Urothelium cell line (cell line): ENCODE results near the gene E2F1.

ENCODE experiments used
- DNase-seq: peaks from one replicate; pipeline ENCODE4 v3.0.0; 2011; ENCODE audit warnings: low spot score, mixed read lengths
- FAIRE-seq: peaks from 2 replicates; lab custom pipeline; 2011; peaks lifted over from hg19 to GRCh38; lab: Jason Lieb, UNC

Gene E2F1

GRCh38 chr20:33686100-33686983 is at the start of gene E2F1:
Gene E2F1, minus strand, starts transcription at chr20:33686385. Its CDS starts 121 bp downstream, at chr20:33686264.
- FAIRE-seq: no peak
- DNase-seq: peak; percentile 99

DNA sequence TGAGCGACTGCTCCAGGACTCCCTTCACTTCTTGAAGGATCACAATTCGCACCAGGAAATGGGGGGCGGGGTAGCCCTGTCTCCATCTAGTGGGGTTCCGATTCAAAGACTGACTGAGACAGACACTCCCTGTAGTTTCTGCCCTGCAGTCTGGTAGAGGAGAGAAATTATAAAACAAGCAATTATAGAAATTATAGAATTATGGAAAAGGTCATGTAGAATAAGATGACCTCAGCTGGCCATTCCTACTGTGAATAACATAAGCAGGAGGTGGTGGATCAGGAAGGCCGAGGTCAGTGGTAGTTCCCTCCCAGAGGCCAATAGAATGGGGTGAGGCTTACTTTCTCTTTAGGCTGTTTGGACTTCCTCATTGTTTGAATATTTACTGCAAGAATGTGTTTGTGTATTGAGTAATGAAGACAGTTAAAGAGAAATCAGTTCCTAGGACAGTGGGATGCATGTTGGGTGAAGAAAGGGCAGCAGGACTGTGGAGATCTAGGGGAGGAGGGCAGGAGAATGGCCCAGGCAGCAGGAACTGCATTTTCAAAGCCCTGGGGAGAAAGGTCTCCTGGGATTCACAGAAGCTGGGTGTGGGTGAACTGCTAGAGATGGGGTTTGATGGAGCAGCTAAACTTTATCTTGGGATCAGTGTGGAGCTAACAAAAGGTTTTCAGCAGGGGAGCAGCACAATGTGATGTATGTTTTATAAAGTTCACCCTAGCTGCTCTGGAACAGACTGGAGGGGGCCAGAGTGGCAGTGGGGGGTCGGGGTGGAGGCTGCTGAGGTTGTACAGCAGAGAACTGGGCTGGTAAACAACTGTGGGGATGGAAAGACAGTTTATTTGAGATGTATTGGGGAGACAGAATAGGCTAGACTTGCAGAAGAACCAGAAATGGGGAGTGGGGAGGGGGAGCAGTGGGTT is 47.7 kb upstream of the E2F1 start:
- no peak for DNase-seq
- FAIRE-seq: no peak

DNA sequence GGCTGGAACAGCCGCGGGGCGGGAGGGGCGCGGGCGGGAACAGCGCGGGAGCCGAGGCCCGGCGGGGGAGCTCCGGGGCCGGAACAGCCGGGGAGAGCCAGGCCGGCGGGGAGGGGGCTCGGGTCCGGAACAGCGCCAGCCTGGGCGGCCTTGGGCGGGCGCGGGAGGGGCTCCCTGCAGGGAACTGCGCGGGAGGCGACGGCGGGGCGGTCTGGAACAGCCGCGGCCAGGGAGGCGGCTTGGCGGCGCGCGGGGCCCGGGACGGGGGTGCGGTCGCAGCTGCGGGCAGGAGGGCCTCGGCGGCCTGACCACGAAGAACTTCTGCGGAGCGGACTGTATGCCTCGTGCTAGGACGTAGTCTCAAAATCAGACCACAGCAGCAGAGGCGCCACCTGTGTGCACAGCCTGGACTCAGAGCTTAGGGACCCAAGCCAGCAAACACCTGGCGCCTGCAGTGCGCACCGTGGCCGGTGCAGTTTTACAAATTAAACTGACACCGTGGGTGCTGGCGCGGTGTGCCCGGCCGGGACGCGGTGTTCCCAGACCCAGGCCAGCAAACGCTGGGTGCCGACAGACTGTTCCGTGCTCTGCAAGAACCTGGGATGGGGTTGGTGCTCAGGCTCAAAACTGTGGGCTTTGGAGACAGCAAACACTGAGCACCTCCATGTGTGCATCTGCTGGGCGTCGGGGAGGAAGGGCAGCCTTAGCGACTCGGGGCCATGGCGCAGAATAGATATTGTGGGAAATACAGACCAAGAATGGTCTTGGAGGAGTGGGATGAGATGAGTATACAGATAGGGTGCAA is 46.2 kb upstream of the E2F1 start:
- DNase-seq: peak; percentile 90

DNA sequence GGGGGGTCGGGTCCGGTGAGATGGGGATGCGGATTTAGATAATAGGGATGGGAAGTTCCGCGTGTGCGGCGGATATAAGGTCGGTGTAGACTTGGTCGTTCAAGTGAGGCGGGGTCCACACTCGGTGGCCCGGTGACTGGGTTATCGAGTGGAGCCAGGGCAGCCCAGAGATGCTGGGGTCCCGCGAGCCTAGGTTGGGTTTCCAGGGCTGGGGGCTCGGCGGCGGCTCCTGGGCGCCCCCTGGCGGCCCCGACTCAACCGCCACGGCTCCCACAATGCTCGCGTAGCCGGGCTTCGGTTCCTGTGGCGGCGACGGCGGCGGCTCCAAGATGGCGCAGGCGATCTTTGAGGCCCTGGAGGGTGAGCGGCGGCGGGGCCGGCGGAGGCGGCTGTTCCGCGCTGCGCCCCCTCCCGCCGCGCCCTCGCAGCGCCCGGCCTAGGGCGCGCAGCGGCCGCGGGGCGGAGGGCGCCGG is 45.5 kb upstream of the E2F1 start, which contains the start of gene ZNF341:
Gene ZNF341, plus strand, starts transcription at position 304 of the 473 bp plus-strand sequence. Its CDS starts 26 bp downstream, at position 330.
- peak; percentile 92 for DNase-seq
- FAIRE-seq: no peak

More for the DNA sequence above, 46.2 kb upstream of the E2F1 start:
- FAIRE-seq: no peak

GRCh38 chr20:33730946-33731692 is 44.9 kb upstream of the E2F1 start:
- FAIRE-seq (no peak), DNase-seq (no peak)

DNA sequence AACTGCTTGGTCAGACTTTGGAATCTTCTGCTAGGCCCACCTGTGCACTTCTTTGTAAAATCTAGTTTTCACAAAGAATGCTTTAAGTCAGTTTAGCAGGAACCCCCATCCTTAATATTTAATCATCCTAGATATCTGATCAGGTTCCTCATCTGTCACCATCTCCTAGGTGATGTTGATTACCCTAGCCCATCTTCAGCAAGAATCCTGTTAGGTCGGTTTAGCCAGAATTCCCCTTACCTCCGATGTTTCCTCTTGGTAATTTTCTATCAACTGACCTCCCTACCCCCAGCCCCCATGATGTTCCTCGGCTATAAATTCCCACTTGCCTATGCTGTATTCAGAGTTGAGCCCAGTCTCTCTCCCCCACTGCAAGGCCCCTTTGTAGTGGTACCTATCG is 42.9 kb upstream of the E2F1 start:
- no peak for FAIRE-seq
- no peak for DNase-seq

- DNase-seq: no peak
- FAIRE-seq: no peak
Observed at GRCh38 chr20:33728463-33728862, 42.3 kb upstream of the E2F1 start.

DNA sequence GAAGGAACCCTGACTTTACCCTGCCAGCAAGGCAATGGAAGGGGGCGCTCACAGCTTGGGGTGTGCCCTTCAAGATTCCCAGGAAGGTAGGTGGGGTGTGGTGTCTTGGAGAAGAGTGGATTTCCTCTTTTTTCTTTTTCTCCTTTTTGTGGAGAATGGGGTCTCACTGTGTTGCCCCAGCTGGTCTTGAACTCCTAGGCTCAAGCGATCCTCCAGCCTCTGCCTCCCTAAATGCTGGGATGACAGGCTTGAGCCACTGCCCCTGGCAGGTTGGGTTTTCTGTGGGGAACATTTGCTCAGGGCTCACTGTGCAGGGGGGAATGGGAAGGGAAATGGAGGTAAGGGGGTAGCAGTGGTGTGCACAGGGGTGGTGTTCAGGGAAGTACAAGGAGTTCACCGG is 41.6 kb upstream of the E2F1 start:
- FAIRE-seq: no peak

DNA sequence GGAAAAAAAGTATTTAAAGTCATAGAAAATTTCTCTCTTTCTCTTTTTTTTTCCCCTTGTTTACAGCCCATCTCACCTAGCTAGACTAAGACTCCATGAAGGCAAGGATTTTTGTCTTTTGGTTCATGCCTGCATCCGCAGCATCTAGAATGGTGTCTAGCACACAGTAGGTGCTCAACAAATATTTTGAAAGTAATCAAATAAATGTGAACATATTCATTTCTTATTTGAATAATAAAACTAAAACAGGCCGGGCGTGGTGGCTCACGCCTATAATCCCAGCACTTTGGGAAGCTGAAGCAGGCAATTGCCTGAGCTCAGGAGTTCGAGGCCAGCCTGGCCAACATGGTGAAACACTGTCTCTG is 40.9 kb upstream of the E2F1 start:
- DNase-seq: no peak
- FAIRE-seq: no peak

More for the DNA sequence above, 41.6 kb upstream of the E2F1 start:
- no peak for DNase-seq

DNA sequence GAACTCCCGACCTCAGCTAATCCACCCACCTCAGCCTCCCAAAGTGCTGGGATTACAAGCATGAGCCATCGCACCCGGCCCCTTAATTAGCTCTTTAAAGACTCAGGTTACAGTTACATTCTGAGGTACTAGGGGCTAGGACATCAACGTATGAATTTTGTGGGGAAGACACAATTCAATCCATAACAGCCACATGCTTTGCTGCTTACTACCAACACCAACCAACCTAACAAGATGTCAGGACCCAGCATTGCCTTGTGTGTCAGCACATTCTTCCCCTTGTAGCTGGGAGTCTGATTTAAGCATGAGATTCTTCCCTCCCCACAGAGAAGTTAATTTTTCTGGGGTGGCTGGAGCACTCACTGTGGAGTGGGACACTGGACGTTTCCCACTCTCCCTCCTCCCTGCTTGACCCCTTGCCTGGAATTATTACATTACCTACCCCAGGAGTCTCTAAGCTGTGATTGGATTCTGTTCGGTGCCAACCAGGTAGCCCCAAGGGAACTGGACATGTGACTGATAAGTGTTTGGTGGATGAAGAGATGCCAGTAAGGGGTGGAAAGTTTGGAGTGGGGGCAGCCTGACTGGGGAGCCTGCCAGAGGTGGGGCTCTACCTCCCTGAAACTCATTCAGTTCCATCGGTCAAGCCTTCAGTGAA is 39.6 kb upstream of the E2F1 start:
- no peak for FAIRE-seq
- no peak for DNase-seq

GRCh38 chr20:33724439-33725094 is 38.4 kb upstream of the E2F1 start:
- DNase-seq (no peak), FAIRE-seq (no peak)

- FAIRE-seq: no peak
- DNase-seq: no peak
Observed at GRCh38 chr20:33721391-33722140, 35.4 kb upstream of the E2F1 start.

DNA sequence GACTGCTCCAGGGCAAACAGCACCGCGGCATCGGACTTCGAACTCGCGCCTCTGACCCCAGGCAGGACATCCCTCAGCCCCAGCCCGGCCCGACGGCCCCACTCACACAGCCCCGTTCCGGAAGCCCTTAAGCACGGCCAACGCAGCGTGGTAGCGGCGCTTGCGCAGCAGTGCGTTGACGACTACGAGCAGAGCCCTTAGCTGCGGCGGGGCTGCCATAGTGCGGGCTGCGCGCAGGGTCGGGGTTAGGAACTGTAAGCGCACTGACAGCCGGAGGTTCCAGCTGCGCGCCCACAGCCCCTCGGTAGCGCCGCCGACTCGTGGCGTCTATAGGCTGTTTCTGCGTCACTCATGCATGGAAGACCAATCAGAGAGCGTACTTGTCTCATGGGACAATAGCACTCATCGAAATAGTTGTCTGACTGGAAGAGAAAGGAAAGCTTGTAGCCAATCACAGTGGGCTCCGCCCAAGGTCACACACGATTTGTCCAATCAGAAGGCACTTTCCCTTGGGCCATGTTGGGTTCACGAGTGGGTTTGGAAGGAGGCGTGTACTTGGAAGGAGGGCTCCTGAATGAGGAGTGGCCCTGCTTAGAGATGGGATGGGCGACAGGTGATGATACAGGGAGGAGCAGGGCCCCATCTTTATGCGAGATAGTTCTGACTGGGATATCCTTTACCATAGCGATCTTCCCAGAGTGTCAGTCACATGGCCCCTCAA is 34.0 kb upstream of the E2F1 start, which contains the start of gene PXMP4:
Gene PXMP4, minus strand, starts transcription at position 322 of the 721 bp plus-strand sequence. Its CDS starts 103 bp downstream, at position 219.
- FAIRE-seq: peak; percentile 74
- DNase-seq: peak; percentile 95

GRCh38 chr20:33719277-33719988 is 33.2 kb upstream of the E2F1 start:
- FAIRE-seq (no peak), DNase-seq (no peak)

DNA sequence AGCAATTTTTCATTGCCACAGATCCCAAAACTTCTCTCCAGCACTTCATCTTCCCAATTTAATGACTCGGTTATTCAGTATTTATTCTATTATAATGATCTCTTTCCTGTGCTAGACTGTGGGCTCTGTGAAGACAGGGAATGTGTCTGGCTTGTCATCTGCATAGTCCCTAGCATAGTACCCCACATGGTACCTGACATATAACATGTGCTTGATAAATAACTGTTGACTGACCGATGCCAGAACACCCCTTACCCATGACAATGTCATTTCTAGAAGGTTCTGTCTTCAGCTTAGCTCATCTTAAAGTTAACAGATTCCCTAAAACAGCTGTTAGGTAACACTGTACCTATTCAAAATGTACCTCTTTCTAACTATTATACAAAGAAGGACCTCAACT is 30.3 kb upstream of the E2F1 start:
- no peak for DNase-seq
- FAIRE-seq: no peak

GRCh38 chr20:33713865-33714367 is 27.7 kb upstream of the E2F1 start:
- no peak for DNase-seq
- FAIRE-seq: no peak

DNA sequence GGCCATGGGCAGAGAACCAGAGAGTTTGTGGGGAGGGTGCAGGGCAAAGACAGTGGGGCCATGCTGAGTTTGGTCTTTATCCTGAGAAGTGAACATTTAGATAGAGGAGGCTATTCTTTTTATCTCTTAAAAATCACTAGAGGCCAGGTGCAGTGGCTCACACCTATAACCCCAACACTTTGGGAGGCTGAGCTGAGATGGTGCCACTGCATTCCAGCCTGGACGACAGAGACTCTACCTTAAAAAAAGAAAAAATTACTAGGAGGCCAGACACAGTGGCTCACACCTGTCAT is 25.2 kb upstream of the E2F1 start:
- no peak for FAIRE-seq
- no peak for DNase-seq
